CD4-positive, alpha-beta T cell (primary cell): ENCODE results near the gene EXOSC10. TPM values are rescaled to one million over a fixed set of nuclear protein-coding genes. Genes with fewer than 3 reads are reported as not detected.
"Not testable (repeated sequence)": the region's sequence is repeated elsewhere in the genome, so short reads cannot be mapped to it uniquely, and the experiment has no call there.

Experiments
- ATAC-seq: fragments of 200-7000 bp; cut with Tn5 transposase; one replicate; pipeline ENCODE4 v1.10.0; 2022; ENCODE audit warnings: mild to moderate bottlenecking; ENCODE audit not compliant: poor library complexity
- CTCF ChIA-PET: fragments of 350-600 bp; sonication (Branson Sonifier 250); formaldehyde crosslinking; loops from one replicate; lab custom pipeline; 2021; ENCODE audit warnings: antibody characterized with exemption, inconsistent platforms; lab: Charles Lee
- POLR2A ChIA-PET: fragments of 350-600 bp; sonication (Branson Sonifier 250); formaldehyde crosslinking; loops from one replicate; lab custom pipeline; 2021; ENCODE audit warnings: antibody characterized with exemption, inconsistent platforms; lab: Charles Lee
- DNase-seq, 14 experiments: peaks; one replicate each; pipeline ENCODE4 v3.0.0-alpha.2; 2013 to 2020; ENCODE audit warnings: mixed read lengths in 2 of 14
- H3K27ac ChIP-seq, 2 donors: one replicate each; pipeline versions ENCODE4 v1.5.1 to v1.7.0; 2013; ENCODE audit warnings: low read length in 2 of 2, low read depth in 1 of 2, mild to moderate bottlenecking in 1 of 2
- H3K27me3 ChIP-seq, 2 experiments: 1 replicate in 1 of 2; 2 replicates in 1 of 2; pipeline versions ENCODE4 v1.6.1 to v1.7.0; 2013; ENCODE audit warnings: low read length in 2 of 2, control low read depth in 1 of 2, mild to moderate bottlenecking in 1 of 2, moderate library complexity in 1 of 2; ENCODE audit not compliant: insufficient read depth in 2 of 2, control insufficient read depth in 1 of 2
- H3K36me3 ChIP-seq: one replicate; pipeline ENCODE4 v1.6.1; 2013; ENCODE audit warnings: low read length, control low read depth; ENCODE audit not compliant: insufficient read depth
- H3K4me1 ChIP-seq: one replicate; pipeline ENCODE4 v1.6.1; 2013; ENCODE audit warnings: low read length, control low read depth; ENCODE audit not compliant: insufficient read depth
- H3K4me3 ChIP-seq: one replicate; pipeline ENCODE4 v1.5.1; 2013; ENCODE audit warnings: mild to moderate bottlenecking, low read length, moderate library complexity
- H3K9me3 ChIP-seq, 2 experiments: 1 replicate in 1 of 2; 2 replicates in 1 of 2; pipeline versions ENCODE4 v1.6.1 to v1.7.0; 2013; ENCODE audit warnings: low read length in 2 of 2, mild to moderate bottlenecking in 2 of 2, control low read depth in 1 of 2, moderate library complexity in 1 of 2; ENCODE audit not compliant: control insufficient read depth in 1 of 2, insufficient read depth in 1 of 2
- H3K27ac Mint-ChIP-seq: one replicate; pipeline ENCODE4 v1.8.0; 2020; ENCODE audit warnings: mixed read lengths
- H3K27me3 Mint-ChIP-seq: one replicate; pipeline ENCODE4 v1.8.0; 2021; ENCODE audit warnings: mixed read lengths
- H3K36me3 Mint-ChIP-seq: one replicate; pipeline ENCODE4 v1.8.0; 2021; ENCODE audit warnings: low read depth, mixed read lengths
- H3K4me1 Mint-ChIP-seq: one replicate; pipeline ENCODE4 v1.8.0; 2021; ENCODE audit warnings: low read depth, mixed read lengths
- H3K4me3 Mint-ChIP-seq: one replicate; pipeline ENCODE4 v1.8.0; 2020; ENCODE audit warnings: mild to moderate bottlenecking, mixed read lengths
- H3K9me3 Mint-ChIP-seq: one replicate; pipeline ENCODE4 v1.8.0; 2020; ENCODE audit warnings: mixed read lengths
- intact Hi-C, 2 experiments: fragments of 100-400 bp; cut with DNase I in 1 of 2; cut with micrococcal nuclease in 1 of 2; formaldehyde crosslinking; loops; one replicate each; pipeline versions ENCODE4 v1.15.1 to v1.9.0; 2023 to 2025; cut with DNase I, micrococcal nuclease
- total RNA-seq, 174 experiments: library from RNA in 2 of 174; stranded (reverse) in 2 of 174; gene quantifications; one replicate each; pipeline ENCODE4 v1.2.3 and lab custom pipeline; 2021 to 2026
- TF ChIP-seq, protein P1 (sequence below): fragments of 200-600 bp; IDR thresholded peaks from one replicate; pipeline ENCODE4 v1.8.0; 2022; ENCODE audit warnings: antibody characterized with exemption, mild to moderate bottlenecking

The EXOSC10 gene
- total RNA-seq, 2 experiments from 2014 or later, result 81.6 to 89.0 TPM

- peak overlapping the region; percentile 99 for H3K4me3 Mint-ChIP-seq
- H3K9me3 ChIP-seq, result no peaks in the 10 kb centered on the region
- no peaks in the 10 kb centered on the region for H3K27me3 ChIP-seq
- peak overlapping the region; percentile 92 for H3K4me3 ChIP-seq
- ChIA-PET POLR2A (interaction anchor here (0.9 to 3.4 kb wide), 10 partner anchors 8 to 1560 kb away, joined by 3 to 31 read pairs (median 5); partner anchors contain the start of genes SLC25A33, SRM and TARDBP), CTCF (interaction anchor here (2.7 kb wide), 1 partner anchor 62 kb away, joined by 13 read pairs; no protein-coding TSS in a partner anchor)
- ATAC-seq (no peak), DNase-seq (no peak)
- peaks cover 12% of the 10 kb centered on the region for H3K4me1 ChIP-seq
- no peaks in the 10 kb centered on the region for H3K9me3 Mint-ChIP-seq
- intact Hi-C loops, result loop anchor here in 1 of 2 experiments (5.0 kb wide), 1 partner anchor 632 kb away; no protein-coding TSS in a partner anchor
- TF ChIP-seq, protein P1, sequence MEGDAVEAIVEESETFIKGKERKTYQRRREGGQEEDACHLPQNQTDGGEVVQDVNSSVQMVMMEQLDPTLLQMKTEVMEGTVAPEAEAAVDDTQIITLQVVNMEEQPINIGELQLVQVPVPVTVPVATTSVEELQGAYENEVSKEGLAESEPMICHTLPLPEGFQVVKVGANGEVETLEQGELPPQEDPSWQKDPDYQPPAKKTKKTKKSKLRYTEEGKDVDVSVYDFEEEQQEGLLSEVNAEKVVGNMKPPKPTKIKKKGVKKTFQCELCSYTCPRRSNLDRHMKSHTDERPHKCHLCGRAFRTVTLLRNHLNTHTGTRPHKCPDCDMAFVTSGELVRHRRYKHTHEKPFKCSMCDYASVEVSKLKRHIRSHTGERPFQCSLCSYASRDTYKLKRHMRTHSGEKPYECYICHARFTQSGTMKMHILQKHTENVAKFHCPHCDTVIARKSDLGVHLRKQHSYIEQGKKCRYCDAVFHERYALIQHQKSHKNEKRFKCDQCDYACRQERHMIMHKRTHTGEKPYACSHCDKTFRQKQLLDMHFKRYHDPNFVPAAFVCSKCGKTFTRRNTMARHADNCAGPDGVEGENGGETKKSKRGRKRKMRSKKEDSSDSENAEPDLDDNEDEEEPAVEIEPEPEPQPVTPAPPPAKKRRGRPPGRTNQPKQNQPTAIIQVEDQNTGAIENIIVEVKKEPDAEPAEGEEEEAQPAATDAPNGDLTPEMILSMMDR, result no peak
- peak overlapping the region in 1 of 2 donors; percentile 66 for H3K27ac ChIP-seq
- no peaks in the 10 kb centered on the region for H3K27me3 Mint-ChIP-seq
- peaks cover 21% of the 10 kb centered on the region for H3K4me1 Mint-ChIP-seq
- peaks cover 37% of the 10 kb centered on the region for H3K36me3 Mint-ChIP-seq
- H3K27ac Mint-ChIP-seq, result peak overlapping the region; percentile 93
- peaks cover 20% of the 10 kb centered on the region for H3K36me3 ChIP-seq
Observed at GRCh38 chr1:11100149-11100493, 452 bp upstream of the EXOSC10 start.

DNA sequence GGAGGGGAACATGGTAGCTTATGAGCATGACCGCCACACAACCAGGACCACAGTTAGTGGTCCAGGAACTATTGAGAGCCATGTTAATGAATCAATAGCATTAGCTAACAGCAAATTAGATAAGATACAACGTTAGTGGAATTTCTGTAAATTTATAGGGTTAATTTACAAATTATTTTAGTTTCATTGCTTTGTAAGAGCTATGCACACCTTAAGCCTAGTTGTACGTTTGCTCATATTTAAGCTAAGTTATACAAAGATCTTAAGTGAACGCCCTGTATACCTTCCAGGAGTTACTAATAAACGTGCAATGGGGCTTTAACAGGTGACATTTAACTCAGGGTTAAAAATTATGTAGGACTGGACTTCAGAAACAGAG lies 749 bp downstream of the EXOSC10 start:
- Mint-ChIP-seq H3K4me1 (peaks cover 21% of the 10 kb centered on the region), H3K27ac (peak overlapping the region; percentile 93), H3K36me3 (peaks cover 42% of the 10 kb centered on the region), H3K4me3 (peak overlapping the region; percentile 99), H3K9me3 (no peaks in the 10 kb centered on the region), H3K27me3 (no peaks in the 10 kb centered on the region)
- Histone ChIP-seq H3K27me3 (no peaks in the 10 kb centered on the region), H3K4me1 (peaks cover 12% of the 10 kb centered on the region), H3K36me3 (peaks cover 31% of the 10 kb centered on the region), H3K9me3 (no peaks in the 10 kb centered on the region), H3K27ac (peak overlapping the region; percentile 50 to 66), H3K4me3 (peak overlapping the region; percentile 92)
- TF ChIP-seq, protein P1, result no peak
- POLR2A ChIA-PET, result interaction anchor here (0.8 to 3.4 kb wide), 10 partner anchors 9 to 809 kb away, joined by 3 to 31 read pairs (median 4); partner anchors contain the start of genes CLCN6, SRM and TARDBP
- intact Hi-C loops, result loop anchor here (1.0 to 5.0 kb wide), 4 partner anchors 39 to 173 kb away; partner anchors contain the start of genes SRM (in 1 of the 2), TARDBP (in 1 of the 2) and UBIAD1 (in 1 of the 2)
- CTCF ChIA-PET, result interaction anchor here (2.7 kb wide), 1 partner anchor 61 kb away, joined by 13 read pairs; no protein-coding TSS in a partner anchor
- ATAC-seq (no peak), DNase-seq (no peak)

GRCh38 chr1:11083784-11084183 lies 15.9 kb downstream of the EXOSC10 start:
- H3K27me3 ChIP-seq, H3K9me3 ChIP-seq, ATAC-seq, H3K27me3 Mint-ChIP-seq, H3K4me3 ChIP-seq, H3K27ac ChIP-seq, DNase-seq, CTCF ChIA-PET, H3K9me3 Mint-ChIP-seq, H3K4me1 ChIP-seq, H3K27ac Mint-ChIP-seq, H3K4me3 Mint-ChIP-seq, H3K4me1 Mint-ChIP-seq, POLR2A ChIA-PET, intact Hi-C loops: not testable (repeated sequence)
- H3K36me3 ChIP-seq, result peaks cover 59% of the 10 kb centered on the region
- peaks cover 82% of the 10 kb centered on the region for H3K36me3 Mint-ChIP-seq
